K562 (cell line): Measurements from ENCODE around the gene EPHB2. TPM values are rescaled to one million over a fixed set of nuclear protein-coding genes. Genes with fewer than 3 reads are reported as not detected.

Source experiments
- ASH1L ChIP-seq: fragments of 450-650 bp; IDR thresholded peaks from 2 replicates; pipeline ENCODE4 v1.6.1; 2018; ENCODE audit warnings: borderline replicate concordance, mild to moderate bottlenecking, low read depth; ENCODE audit not compliant: partially characterized antibody
- ATF3 ChIP-seq, 2 experiments: fragments of 450-650 bp in 1 of 2; sonication (generic) in 1 of 2; formaldehyde crosslinking in 1 of 2; IDR thresholded peaks in 1 of 2; conservative IDR thresholded peaks in 1 of 2; 2 replicates each; pipeline versions ENCODE4 v1.6.1 to v1.8.1; 2016 to 2023; ENCODE audit warnings: mild to moderate bottlenecking in 2 of 2, moderate library complexity in 2 of 2, inconsistent platforms in 1 of 2, missing genetic modification reagents in 1 of 2
- BCOR ChIP-seq: fragments of 450-650 bp; IDR thresholded peaks from 2 replicates; pipeline ENCODE4 v1.6.1; 2016
- KAT2B ChIP-seq: IDR thresholded peaks from one replicate; pipeline ENCODE4 v1.6.1; 2012; ENCODE audit warnings: low read depth, mild to moderate bottlenecking, control low read depth, inconsistent platforms, low read length, moderate library complexity
- KAT7 ChIP-seq: sonication (generic); formaldehyde crosslinking; IDR thresholded peaks from 2 replicates; pipeline ENCODE4 v1.8.0; 2022; ENCODE audit warnings: missing genetic modification reagents, mild to moderate bottlenecking, borderline replicate concordance
- SIN3A ChIP-seq, 2 experiments: fragments of 150-350 bp in 1 of 2; IDR thresholded peaks; 2 replicates each; pipeline ENCODE4 v1.6.1; 2011 to 2016; ENCODE audit warnings: borderline replicate concordance in 2 of 2, low read depth in 2 of 2, low read length in 2 of 2, mild to moderate bottlenecking in 2 of 2, moderate library complexity in 2 of 2; ENCODE audit not compliant: control insufficient read depth in 1 of 2
- SMAD2 ChIP-seq: fragments of 150-350 bp; IDR thresholded peaks from 2 replicates; pipeline ENCODE4 v1.6.1; 2014; ENCODE audit warnings: low read depth, mild to moderate bottlenecking, low read length
- SREBF1 ChIP-seq: fragments of 150-350 bp; IDR thresholded peaks from 2 replicates; pipeline ENCODE4 v1.6.1; 2014; ENCODE audit warnings: antibody characterized with exemption, low read depth, low read length, borderline replicate concordance
- ZFP36 ChIP-seq: fragments of 150-350 bp; IDR thresholded peaks from 2 replicates; pipeline ENCODE4 v1.6.1; 2018; ENCODE audit warnings: low read length, low read depth; ENCODE audit not compliant: partially characterized antibody
- ZNF507 ChIP-seq: conservative IDR thresholded peaks from 2 replicates; pipeline ENCODE4 v1.6.1; 2017; ENCODE audit warnings: missing genetic modification characterization, missing compliant biosample characterization
- polyA plus RNA-seq, 8 experiments: library from polyadenylated mRNA; depleted of rRNA in 4 of 8; stranded (reverse) in 5 of 8; unstranded in 3 of 8; fragments of >200 nt; fragmentation: Nextera tagmentation in 2 of 8; fragmentation: Illumina TruSeq in 1 of 8; extraction: Ambion mirVana in 2 of 8; extraction: Trizol in 1 of 8; gene quantifications; 2 replicates each; pipeline versions ENCODE4 v1.2.1 to v1.2.3, GENCODE V29; 2011 to 2014; ENCODE audit warnings: inconsistent platforms in 1 of 8, missing spikeins in 1 of 8
- total RNA-seq, 7 experiments: library from RNA; depleted of rRNA in 6 of 7; stranded (reverse); fragments of >200 nt in 6 of 7; fragmentation: Illumina TruSeq in 2 of 7; extraction: Trizol in 2 of 7; gene quantifications; 2 replicates each; pipeline versions ENCODE4 v1.2.1 to v1.2.3, GENCODE V29; 2011 to 2021; ENCODE audit warnings: low replicate concordance in 1 of 7
- TF ChIP-seq, protein P1 (sequence below): fragments of 250-450 bp; sonication (Bioruptor Pico); IDR thresholded peaks from 2 replicates; pipeline ENCODE4 v1.4.0; 2020; ENCODE audit warnings: mild to moderate bottlenecking, moderate library complexity, borderline replicate concordance
- TF ChIP-seq, protein P2 (sequence below): fragments of 150-350 bp; IDR thresholded peaks from 2 replicates; pipeline ENCODE4 v1.6.1; 2014; ENCODE audit warnings: low read depth, mild to moderate bottlenecking, low read length, borderline replicate concordance
- TF ChIP-seq, protein P3 (sequence below): sonication (generic); formaldehyde crosslinking; IDR thresholded peaks from 2 replicates; pipeline ENCODE4 v1.8.0; 2022; ENCODE audit warnings: mild to moderate bottlenecking, missing genetic modification reagents
- TF ChIP-seq, protein P4 (sequence below): IDR thresholded peaks from 3 replicates; pipeline ENCODE4 v1.6.1; 2011; ENCODE audit warnings: borderline replicate concordance, mild to moderate bottlenecking; ENCODE audit not compliant: insufficient read length, insufficient read depth

EPHB2 gene
- total and polyA plus RNA-seq, 9 of the 15 experiments (the other 6 are each of a cell fraction or from before 2014, with no cell fraction given) = not detected

DNA sequence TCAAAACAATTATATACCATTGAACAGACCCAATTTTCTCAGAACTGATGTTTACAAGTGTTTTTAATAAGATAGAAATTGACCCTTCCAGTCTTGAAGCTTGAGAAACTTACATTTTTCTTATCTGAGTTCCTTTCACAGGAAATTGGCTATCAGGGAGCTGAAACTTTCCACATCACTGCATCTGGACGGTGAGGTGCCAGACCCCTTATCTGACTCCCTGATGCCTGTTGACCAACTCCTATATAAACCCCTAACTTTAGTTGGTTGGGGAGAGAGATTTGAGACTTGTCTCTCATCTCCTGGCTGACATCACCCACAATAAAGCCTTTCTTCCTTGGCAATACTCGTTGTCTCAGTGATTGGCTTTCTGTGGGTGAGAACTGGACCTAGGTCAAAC, 230.6 kb downstream of the EPHB2 start (continued):
- TF ChIP-seq, protein P1, sequence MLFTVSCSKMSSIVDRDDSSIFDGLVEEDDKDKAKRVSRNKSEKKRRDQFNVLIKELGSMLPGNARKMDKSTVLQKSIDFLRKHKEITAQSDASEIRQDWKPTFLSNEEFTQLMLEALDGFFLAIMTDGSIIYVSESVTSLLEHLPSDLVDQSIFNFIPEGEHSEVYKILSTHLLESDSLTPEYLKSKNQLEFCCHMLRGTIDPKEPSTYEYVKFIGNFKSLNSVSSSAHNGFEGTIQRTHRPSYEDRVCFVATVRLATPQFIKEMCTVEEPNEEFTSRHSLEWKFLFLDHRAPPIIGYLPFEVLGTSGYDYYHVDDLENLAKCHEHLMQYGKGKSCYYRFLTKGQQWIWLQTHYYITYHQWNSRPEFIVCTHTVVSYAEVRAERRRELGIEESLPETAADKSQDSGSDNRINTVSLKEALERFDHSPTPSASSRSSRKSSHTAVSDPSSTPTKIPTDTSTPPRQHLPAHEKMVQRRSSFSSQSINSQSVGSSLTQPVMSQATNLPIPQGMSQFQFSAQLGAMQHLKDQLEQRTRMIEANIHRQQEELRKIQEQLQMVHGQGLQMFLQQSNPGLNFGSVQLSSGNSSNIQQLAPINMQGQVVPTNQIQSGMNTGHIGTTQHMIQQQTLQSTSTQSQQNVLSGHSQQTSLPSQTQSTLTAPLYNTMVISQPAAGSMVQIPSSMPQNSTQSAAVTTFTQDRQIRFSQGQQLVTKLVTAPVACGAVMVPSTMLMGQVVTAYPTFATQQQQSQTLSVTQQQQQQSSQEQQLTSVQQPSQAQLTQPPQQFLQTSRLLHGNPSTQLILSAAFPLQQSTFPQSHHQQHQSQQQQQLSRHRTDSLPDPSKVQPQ (CRISPR knock-in tag) = no peak
- no peak for TF ChIP-seq ASH1L
- TF ChIP-seq KAT7 (CRISPR knock-in tag) = no peak
- no peak for TF ChIP-seq ZFP36
- TF ChIP-seq SREBF1 = no peak
- no peak for TF ChIP-seq SMAD2
- TF ChIP-seq ATF3 (IDR thresholded peaks at IDR 0.05) = 0 out of 2 replicates have a peak, but pooled peaks have one; percentile 7
- TF ChIP-seq ATF3 (CRISPR knock-in tag; conservative IDR thresholded peaks at IDR 0.05) = no peak
- no peak for TF ChIP-seq KAT2B
- TF ChIP-seq, protein P2, sequence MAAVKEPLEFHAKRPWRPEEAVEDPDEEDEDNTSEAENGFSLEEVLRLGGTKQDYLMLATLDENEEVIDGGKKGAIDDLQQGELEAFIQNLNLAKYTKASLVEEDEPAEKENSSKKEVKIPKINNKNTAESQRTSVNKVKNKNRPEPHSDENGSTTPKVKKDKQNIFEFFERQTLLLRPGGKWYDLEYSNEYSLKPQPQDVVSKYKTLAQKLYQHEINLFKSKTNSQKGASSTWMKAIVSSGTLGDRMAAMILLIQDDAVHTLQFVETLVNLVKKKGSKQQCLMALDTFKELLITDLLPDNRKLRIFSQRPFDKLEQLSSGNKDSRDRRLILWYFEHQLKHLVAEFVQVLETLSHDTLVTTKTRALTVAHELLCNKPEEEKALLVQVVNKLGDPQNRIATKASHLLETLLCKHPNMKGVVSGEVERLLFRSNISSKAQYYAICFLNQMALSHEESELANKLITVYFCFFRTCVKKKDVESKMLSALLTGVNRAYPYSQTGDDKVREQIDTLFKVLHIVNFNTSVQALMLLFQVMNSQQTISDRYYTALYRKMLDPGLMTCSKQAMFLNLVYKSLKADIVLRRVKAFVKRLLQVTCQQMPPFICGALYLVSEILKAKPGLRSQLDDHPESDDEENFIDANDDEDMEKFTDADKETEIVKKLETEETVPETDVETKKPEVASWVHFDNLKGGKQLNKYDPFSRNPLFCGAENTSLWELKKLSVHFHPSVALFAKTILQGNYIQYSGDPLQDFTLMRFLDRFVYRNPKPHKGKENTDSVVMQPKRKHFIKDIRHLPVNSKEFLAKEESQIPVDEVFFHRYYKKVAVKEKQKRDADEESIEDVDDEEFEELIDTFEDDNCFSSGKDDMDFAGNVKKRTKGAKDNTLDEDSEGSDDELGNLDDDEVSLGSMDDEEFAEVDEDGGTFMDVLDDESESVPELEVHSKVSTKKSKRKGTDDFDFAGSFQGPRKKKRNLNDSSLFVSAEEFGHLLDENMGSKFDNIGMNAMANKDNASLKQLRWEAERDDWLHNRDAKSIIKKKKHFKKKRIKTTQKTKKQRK = no peak
- TF ChIP-seq, protein P3, sequence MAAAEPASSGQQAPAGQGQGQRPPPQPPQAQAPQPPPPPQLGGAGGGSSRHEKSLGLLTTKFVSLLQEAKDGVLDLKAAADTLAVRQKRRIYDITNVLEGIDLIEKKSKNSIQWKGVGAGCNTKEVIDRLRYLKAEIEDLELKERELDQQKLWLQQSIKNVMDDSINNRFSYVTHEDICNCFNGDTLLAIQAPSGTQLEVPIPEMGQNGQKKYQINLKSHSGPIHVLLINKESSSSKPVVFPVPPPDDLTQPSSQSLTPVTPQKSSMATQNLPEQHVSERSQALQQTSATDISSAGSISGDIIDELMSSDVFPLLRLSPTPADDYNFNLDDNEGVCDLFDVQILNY (CRISPR knock-in tag) = no peak
- no peak for TF ChIP-seq ZNF507
- no peak for TF ChIP-seq SIN3A (IDR thresholded peaks at IDR 0.05; ENCODE audit: borderline replicate concordance in 2 of 2, control insufficient read depth in 1 of 2, low read depth in 2 of 2, low read length in 2 of 2)
- TF ChIP-seq, protein P4, sequence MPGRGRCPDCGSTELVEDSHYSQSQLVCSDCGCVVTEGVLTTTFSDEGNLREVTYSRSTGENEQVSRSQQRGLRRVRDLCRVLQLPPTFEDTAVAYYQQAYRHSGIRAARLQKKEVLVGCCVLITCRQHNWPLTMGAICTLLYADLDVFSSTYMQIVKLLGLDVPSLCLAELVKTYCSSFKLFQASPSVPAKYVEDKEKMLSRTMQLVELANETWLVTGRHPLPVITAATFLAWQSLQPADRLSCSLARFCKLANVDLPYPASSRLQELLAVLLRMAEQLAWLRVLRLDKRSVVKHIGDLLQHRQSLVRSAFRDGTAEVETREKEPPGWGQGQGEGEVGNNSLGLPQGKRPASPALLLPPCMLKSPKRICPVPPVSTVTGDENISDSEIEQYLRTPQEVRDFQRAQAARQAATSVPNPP = no peak
- TF ChIP-seq BCOR = no peak
